ENCODE measurements around the gene TAF12.

GRCh38 chr1:28578696-28579218 is 64.1 kb downstream of the TAF12 start:
- TF ChIP-seq YY1 (IDR thresholded peaks at IDR 0.05) = no peak
- no peak for TF ChIP-seq CTCF (IDR thresholded peaks at IDR 0.05; ENCODE audit: low read depth, low read length, missing input control)
- TF ChIP-seq REST (IDR thresholded peaks at IDR 0.05) = no peak
- TF ChIP-seq TAF1 (conservative IDR thresholded peaks at IDR 0.05) = no peak
- TF ChIP-seq RAD21 (IDR thresholded peaks at IDR 0.05) = no peak
- no peak for TF ChIP-seq SP1 (IDR thresholded peaks at IDR 0.05)
- no peak for TF ChIP-seq ZBTB33 (IDR thresholded peaks at IDR 0.05)
- TF ChIP-seq ATF3 (IDR thresholded peaks at IDR 0.05) = no peak
- TF ChIP-seq JUND (IDR thresholded peaks at IDR 0.05) = no peak
- TF ChIP-seq GABPA (IDR thresholded peaks at IDR 0.05 in 1 of 2, conservative IDR thresholded peaks at IDR 0.05 in 1 of 2) = no peak
- TF ChIP-seq RXRA (IDR thresholded peaks at IDR 0.05) = no peak
- no peak for TF ChIP-seq FOXA1 (IDR thresholded peaks at IDR 0.05)

Measured in liver (tissue), 3 donors.